IMR-90 (cell line): ENCODE measurements around the gene USP5.
"Not testable (repeated sequence)": the region's sequence is repeated elsewhere in the genome, so short reads cannot be mapped to it uniquely, and the experiment has no call there.

Experiments used
- RAD21 ChIP-seq: IDR thresholded peaks from 2 replicates; pipeline ENCODE4 v1.6.1; 2012; ENCODE audit warnings: low read length, improper control_type of control experiment
- RCOR1 ChIP-seq: IDR thresholded peaks from 2 replicates; pipeline ENCODE4 v1.6.1; 2012; ENCODE audit warnings: mild to moderate bottlenecking, low read length, improper control_type of control experiment; ENCODE audit not compliant: insufficient replicate concordance
- TF ChIP-seq, protein P1 (sequence below): conservative IDR thresholded peaks from 2 replicates; pipeline ENCODE4 v1.5.1; 2012; ENCODE audit warnings: mild to moderate bottlenecking, low read depth, low read length, improper control_type of control experiment

DNA sequence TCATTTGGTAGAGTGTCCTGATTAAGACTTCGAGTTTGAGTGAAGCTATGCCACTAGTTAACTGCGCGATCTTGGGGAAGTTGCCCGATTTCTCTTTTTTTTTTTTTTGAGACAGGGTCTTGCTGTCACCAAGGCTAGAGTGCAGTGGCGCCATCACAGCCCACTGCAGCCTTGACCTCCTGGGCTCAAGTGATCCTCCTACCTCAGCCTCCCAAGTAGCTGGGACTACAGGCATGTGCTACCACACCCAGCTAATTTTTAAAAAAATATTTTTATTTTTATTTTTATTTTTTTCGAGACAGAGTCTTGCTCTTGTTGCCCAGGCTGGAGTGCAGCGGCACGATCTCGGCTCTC is 22.0 kb downstream of the USP5 start:
- not testable (repeated sequence) for TF ChIP-seq RCOR1, RAD21
- TF ChIP-seq, protein P1, sequence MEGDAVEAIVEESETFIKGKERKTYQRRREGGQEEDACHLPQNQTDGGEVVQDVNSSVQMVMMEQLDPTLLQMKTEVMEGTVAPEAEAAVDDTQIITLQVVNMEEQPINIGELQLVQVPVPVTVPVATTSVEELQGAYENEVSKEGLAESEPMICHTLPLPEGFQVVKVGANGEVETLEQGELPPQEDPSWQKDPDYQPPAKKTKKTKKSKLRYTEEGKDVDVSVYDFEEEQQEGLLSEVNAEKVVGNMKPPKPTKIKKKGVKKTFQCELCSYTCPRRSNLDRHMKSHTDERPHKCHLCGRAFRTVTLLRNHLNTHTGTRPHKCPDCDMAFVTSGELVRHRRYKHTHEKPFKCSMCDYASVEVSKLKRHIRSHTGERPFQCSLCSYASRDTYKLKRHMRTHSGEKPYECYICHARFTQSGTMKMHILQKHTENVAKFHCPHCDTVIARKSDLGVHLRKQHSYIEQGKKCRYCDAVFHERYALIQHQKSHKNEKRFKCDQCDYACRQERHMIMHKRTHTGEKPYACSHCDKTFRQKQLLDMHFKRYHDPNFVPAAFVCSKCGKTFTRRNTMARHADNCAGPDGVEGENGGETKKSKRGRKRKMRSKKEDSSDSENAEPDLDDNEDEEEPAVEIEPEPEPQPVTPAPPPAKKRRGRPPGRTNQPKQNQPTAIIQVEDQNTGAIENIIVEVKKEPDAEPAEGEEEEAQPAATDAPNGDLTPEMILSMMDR: not testable (repeated sequence)
